ENCODE measurements around the gene RADIL. TPM values are rescaled to one million over a fixed set of nuclear protein-coding genes. Genes with fewer than 3 reads are reported as not detected.

Gene RADIL
- polyA plus RNA-seq, 3 donors: not detected

DNA sequence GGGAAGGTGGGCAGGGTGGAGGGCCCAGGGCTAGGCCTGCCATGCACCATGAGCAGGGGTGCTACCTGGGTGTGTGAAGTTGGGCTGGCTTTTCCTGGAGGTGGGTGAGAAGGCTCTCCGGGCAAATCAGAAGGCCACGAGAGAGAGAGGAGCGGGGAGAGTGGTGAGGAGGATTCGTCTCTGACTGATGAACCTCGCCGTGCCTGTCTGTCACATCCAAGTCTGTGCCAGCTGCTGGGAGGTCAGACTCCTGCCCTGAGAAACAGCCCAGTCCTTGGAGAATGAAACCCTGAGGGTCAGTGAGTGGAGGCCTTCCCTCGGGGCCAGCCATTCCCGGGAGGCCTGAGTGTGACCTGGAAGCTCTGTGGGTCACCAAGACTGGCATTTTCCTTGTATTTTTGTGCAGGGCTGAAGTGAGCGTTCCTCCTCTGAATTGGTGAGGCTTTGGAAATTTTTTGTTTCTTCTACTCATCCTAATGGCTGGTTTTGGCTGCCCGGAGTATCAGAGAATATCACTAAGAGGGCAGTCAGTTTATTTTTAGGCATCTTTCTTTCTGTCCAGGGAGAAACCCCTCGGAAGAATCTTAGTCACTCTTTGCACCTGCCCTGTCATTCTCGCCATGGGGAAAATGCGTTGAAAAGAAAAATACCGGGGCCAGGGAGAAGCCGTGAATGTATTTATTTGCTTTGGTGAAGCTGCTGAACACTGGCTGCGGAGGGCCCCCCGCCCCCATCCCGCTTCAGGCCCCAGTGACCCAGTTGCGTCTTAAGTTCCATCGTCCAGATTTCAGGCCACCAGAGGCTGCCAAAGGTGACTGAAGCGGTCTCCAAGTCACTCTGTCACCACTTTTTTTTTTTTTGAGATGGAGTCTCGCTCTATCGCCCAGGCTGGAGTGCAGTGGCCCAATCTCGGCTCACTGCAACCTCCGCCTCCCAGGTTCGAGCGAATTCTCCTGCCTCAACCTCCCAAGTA lies 114.6 kb downstream of the RADIL start:
- no peak overlapping the region for H3K4me2 ChIP-seq (replicated peaks; ENCODE audit: extremely low read depth, low read length, poor library complexity, severe bottlenecking)
- H3K9me3 ChIP-seq (replicated peaks in 1 of 2; ENCODE audit: control insufficient read depth in 1 of 2, insufficient read depth in 1 of 2, low read length in 2 of 2): no peaks in the 10 kb centered on the region
- H3K4me3 Mint-ChIP-seq: no peak overlapping the region
- intact Hi-C loops (cut with micrococcal nuclease): no loop called here
- no peaks in the 10 kb centered on the region for H3K79me2 ChIP-seq (ENCODE audit: insufficient read depth, low read length)
- DNase-seq: no peak
- no peak for TF ChIP-seq CTCF (IDR thresholded peaks at IDR 0.05)
- H4K20me1 ChIP-seq (ENCODE audit: insufficient read depth, low read length): peaks cover 10% of the 10 kb centered on the region
- H3K27me3 Mint-ChIP-seq (ENCODE audit: low read depth in 3 of 3): no peaks in the 10 kb centered on the region
- WGBS (ENCODE audit: insufficient coverage): 97% methylated on average over 19 of the region's 27 CpGs
- peaks cover 3% of the 10 kb centered on the region in 2 donors for H3K4me1 ChIP-seq (ENCODE audit: control insufficient read depth in 1 of 2, insufficient read depth in 2 of 2, low read length in 2 of 2)
- peaks cover 15 to 48% of the 10 kb centered on the region in 2 donors for H3K36me3 Mint-ChIP-seq
- no peaks in the 10 kb centered on the region for H3K27me3 ChIP-seq (ENCODE audit: control insufficient read depth in 2 of 2, insufficient read depth in 2 of 2, low read length in 2 of 2)
- peaks cover 8% of the 10 kb centered on the region for H3K4me1 Mint-ChIP-seq
- H3K4me3 ChIP-seq (replicated peaks in 1 of 3; ENCODE audit: low read depth in 2 of 3, low read length in 3 of 3): no peak overlapping the region
- H3K27ac Mint-ChIP-seq: peak overlapping the region in 2 of 7 donors; percentile 28 to 69
- H3K36me3 ChIP-seq (replicated peaks in 1 of 2; ENCODE audit: control insufficient read depth in 1 of 2, insufficient read depth in 2 of 2, low read length in 2 of 2): peaks cover 16 to 35% of the 10 kb centered on the region in 2 donors
- no peak overlapping the region for H2AFZ ChIP-seq (ENCODE audit: insufficient read depth, low read depth, low read length, poor library complexity, severe bottlenecking)
- H3K9ac ChIP-seq (ENCODE audit: insufficient read depth, low read length, poor library complexity, severe bottlenecking): no peak overlapping the region
- H3K27ac ChIP-seq (ENCODE audit: low read depth in 1 of 2, low read length in 2 of 2): no peak overlapping the region
- H3K9me3 Mint-ChIP-seq: peaks cover 0 to 6% (median 0%) of the 10 kb centered on the region in 7 donors

DNA sequence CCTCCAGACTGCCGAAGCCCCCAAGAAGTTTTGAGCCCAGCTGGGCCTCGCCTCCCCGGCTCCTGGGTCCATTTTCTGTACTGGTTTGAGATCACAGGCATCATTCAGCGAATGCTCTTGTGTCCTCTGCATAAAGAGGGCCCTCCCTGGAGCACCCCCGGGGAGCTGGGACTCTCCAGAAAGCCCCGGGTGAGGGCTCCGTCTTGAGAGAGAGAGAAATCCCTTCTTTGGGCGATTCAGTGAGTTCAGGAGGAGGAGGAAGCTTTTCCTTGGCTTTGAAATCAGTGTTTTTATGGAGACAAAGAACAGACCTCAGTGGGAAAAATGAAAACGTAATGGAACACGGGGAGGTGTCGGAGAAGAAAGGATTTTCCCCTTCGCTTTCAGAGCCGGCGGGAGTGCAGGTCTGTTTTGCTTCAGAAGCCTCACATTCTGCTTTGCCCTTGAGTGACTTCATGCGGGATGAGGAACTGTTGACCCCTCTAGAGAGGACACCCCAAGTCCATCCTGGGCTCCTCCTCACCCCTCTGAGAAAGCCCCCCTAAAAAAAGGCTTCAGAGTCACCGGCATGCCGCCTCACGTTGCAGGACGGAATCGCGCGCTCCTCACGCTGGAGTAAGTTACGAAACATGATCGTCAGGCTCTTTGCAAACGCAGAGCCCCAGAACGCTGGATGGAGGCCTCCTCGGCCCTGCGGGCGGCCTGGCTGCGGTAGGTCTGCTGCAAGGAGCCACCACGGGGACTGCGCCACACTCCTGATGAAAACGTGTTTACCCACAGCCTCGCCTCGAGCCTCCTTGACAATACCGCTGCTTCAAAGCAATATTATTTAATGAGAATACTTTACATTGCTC lies 116.6 kb downstream of the RADIL start:
- no peaks in the 10 kb centered on the region for H3K27me3 ChIP-seq (ENCODE audit: control insufficient read depth in 2 of 2, insufficient read depth in 2 of 2, low read length in 2 of 2)
- 92% methylated on average over 31 of the region's 37 CpGs for WGBS (ENCODE audit: insufficient coverage)
- peaks cover 33 to 55% of the 10 kb centered on the region in 2 donors for H3K36me3 ChIP-seq (replicated peaks in 1 of 2; ENCODE audit: control insufficient read depth in 1 of 2, insufficient read depth in 2 of 2, low read length in 2 of 2)
- H3K9me3 Mint-ChIP-seq: peaks cover 0 to 6% (median 0%) of the 10 kb centered on the region in 7 donors
- H3K36me3 Mint-ChIP-seq: peaks cover 30 to 63% of the 10 kb centered on the region in 2 donors
- no peaks in the 10 kb centered on the region for H3K79me2 ChIP-seq (ENCODE audit: insufficient read depth, low read length)
- no peak overlapping the region for H3K4me2 ChIP-seq (replicated peaks; ENCODE audit: extremely low read depth, low read length, poor library complexity, severe bottlenecking)
- H2AFZ ChIP-seq (ENCODE audit: insufficient read depth, low read depth, low read length, poor library complexity, severe bottlenecking): no peak overlapping the region
- no peak for DNase-seq
- peaks cover 18% of the 10 kb centered on the region for H4K20me1 ChIP-seq (ENCODE audit: insufficient read depth, low read length)
- H3K4me1 Mint-ChIP-seq: peaks cover 3% of the 10 kb centered on the region
- H3K27ac ChIP-seq (ENCODE audit: low read depth in 1 of 2, low read length in 2 of 2): no peak overlapping the region
- TF ChIP-seq CTCF (IDR thresholded peaks at IDR 0.05): no peak
- peak overlapping the region in 3 of 7 donors; percentile 4 to 67 (median 36) for H3K27ac Mint-ChIP-seq
- no peak overlapping the region for H3K9ac ChIP-seq (ENCODE audit: insufficient read depth, low read length, poor library complexity, severe bottlenecking)
- peaks cover 0 to 2% (median 0%) of the 10 kb centered on the region in 3 donors for H3K27me3 Mint-ChIP-seq (ENCODE audit: low read depth in 3 of 3)
- H3K9me3 ChIP-seq (replicated peaks in 1 of 2; ENCODE audit: control insufficient read depth in 1 of 2, insufficient read depth in 1 of 2, low read length in 2 of 2): no peaks in the 10 kb centered on the region
- intact Hi-C loops (cut with micrococcal nuclease): no loop called here
- H3K4me3 ChIP-seq (replicated peaks in 1 of 3; ENCODE audit: low read depth in 2 of 3, low read length in 3 of 3): no peak overlapping the region
- no peak overlapping the region for H3K4me3 Mint-ChIP-seq
- H3K4me1 ChIP-seq (ENCODE audit: control insufficient read depth in 1 of 2, insufficient read depth in 2 of 2, low read length in 2 of 2): no peaks in the 10 kb centered on the region
